Right lobe of liver (tissue), 6 donors: ENCODE results near the gene GPC5. TPM values are rescaled to one million over a fixed set of nuclear protein-coding genes. Genes with fewer than 3 reads are reported as not detected.

Experiments used
- ATAC-seq, 4 donors: fragments of 200-7000 bp; cut with Tn5 transposase; one replicate each; pipeline ENCODE4 v1.9.1; 2020; ENCODE audit warnings: mild to moderate bottlenecking in 4 of 4, moderate library complexity in 4 of 4
- DNase-seq, 3 donors: peaks; one replicate each; pipeline ENCODE4 v3.0.0-alpha.2; 2020
- H3K27ac ChIP-seq, 3 donors: fragments of 200-600 bp; one replicate each; pipeline ENCODE4 v1.8.0; 2022
- H3K27me3 ChIP-seq, 2 donors: fragments of 200-600 bp; one replicate each; pipeline ENCODE4 v1.8.0; 2022
- H3K36me3 ChIP-seq, 4 donors: fragments of 200-600 bp; sonication (generic) in 1 of 4; one replicate each; pipeline versions ENCODE4 v1.5.1 to v1.8.0; 2017 to 2022; ENCODE audit warnings: control low read depth in 1 of 4
- H3K4me1 ChIP-seq, 4 donors: fragments of 200-600 bp; sonication (generic) in 1 of 4; one replicate each; pipeline versions ENCODE4 v1.5.1 to v1.8.0; 2017 to 2022; ENCODE audit warnings: control low read depth in 1 of 4
- H3K4me3 ChIP-seq, 3 donors: fragments of 200-600 bp; one replicate each; pipeline ENCODE4 v1.8.0; 2022
- H3K9me3 ChIP-seq, 4 donors: fragments of 200-600 bp; sonication (generic) in 1 of 4; one replicate each; pipeline versions ENCODE4 v1.5.1 to v1.8.0; 2017 to 2022; ENCODE audit warnings: control low read depth in 1 of 4
- CTCF ChIP-seq, 4 donors: fragments of 200-600 bp in 3 of 4; fragments of 450-650 bp in 1 of 4; IDR thresholded peaks; one replicate each; pipeline versions ENCODE4 v1.5.1 to v1.8.0; 2016 to 2022; ENCODE audit warnings: antibody characterized with exemption in 4 of 4, mild to moderate bottlenecking in 2 of 4
- POLR2A ChIP-seq: fragments of 450-650 bp; IDR thresholded peaks from one replicate; pipeline ENCODE4 v1.6.1; 2017; ENCODE audit warnings: antibody characterized with exemption, mild to moderate bottlenecking
- WGBS: methylation state at CpG from one replicate; pipeline ENCODE4 v1.1.6; 2018; ENCODE audit warnings: low coverage, low lambda C conversion rate; ENCODE audit not compliant: insufficient coverage; ENCODE audit errors: missing lambda C conversion rate; 5-methylcytosine and 5-hydroxymethylcytosine counted together
- intact Hi-C, 2 donors: fragments of 100-400 bp; cut with DNase I; formaldehyde crosslinking; loops; one replicate each; pipeline versions ENCODE4 v1.11.2 to v1.14.1; 2022
- total RNA-seq, 6 experiments: library from RNA; depleted of rRNA in 2 of 6; stranded (reverse); fragments of >200 nt in 2 of 6; fragmentation: NEBNext Ultra II Directional in 3 of 6; extraction: Animal tissue kit (Norgen Biotek cat#: 25700) in 3 of 6; gene quantifications; one replicate each; pipeline versions ENCODE4 v1.1.0 to v1.2.4, GENCODE V29; 2016 to 2023
- donor health status: DM: no; HTN: yes; CAD: no.
- donor health status: DM: no; HTN: no; CAD: no.
- donor health status: DM: no; HTN: no; CAD: no.
- donor health status: DM: no; HTN: yes; CAD: no.
- donor health status: DM: no; HTN: yes; CAD: no.

GPC5 gene
- total RNA-seq, 6 experiments from 2014 or later, result 0.12 to 0.99 (median 0.66) TPM

GRCh38 chr13:92175330-92175729 is 776.9 kb downstream of the GPC5 start:
- intact Hi-C loops, result no loop called here
- Histone ChIP-seq H3K4me3 (no peak overlapping the region), H3K4me1 (no peaks in the 10 kb centered on the region), H3K9me3 (no peaks in the 10 kb centered on the region), H3K27ac (no peak overlapping the region), H3K36me3 (no peaks in the 10 kb centered on the region), H3K27me3 (no peaks in the 10 kb centered on the region)
- 8% methylated on average over 4 of the region's 4 CpGs for WGBS
- ATAC-seq, result peak; percentile 52 to 76 (median 64)
- no peak for DNase-seq
- peak; percentile 16 to 44 (median 40) for TF ChIP-seq CTCF (IDR thresholded peaks at IDR 0.05)
- no peak for TF ChIP-seq POLR2A

- H3K4me3 ChIP-seq, result no peak overlapping the region
- no peaks in the 10 kb centered on the region for H3K4me1 ChIP-seq
- 77% methylated on average over 5 of the region's 5 CpGs for WGBS
- H3K36me3 ChIP-seq, result no peaks in the 10 kb centered on the region
- TF ChIP-seq CTCF (IDR thresholded peaks at IDR 0.05), result no peak
- no peak for TF ChIP-seq POLR2A
- no peaks in the 10 kb centered on the region for H3K9me3 ChIP-seq
- DNase-seq (no peak), ATAC-seq (no peak)
- H3K27ac ChIP-seq, result no peak overlapping the region
- H3K27me3 ChIP-seq, result no peaks in the 10 kb centered on the region
- intact Hi-C loops, result no loop called here
Measured at GRCh38 chr13:92177966-92178365, 779.5 kb downstream of the GPC5 start.

GRCh38 chr13:92179223-92179622 is 780.8 kb downstream of the GPC5 start:
- intact Hi-C loops, result no loop called here
- ATAC-seq (no peak), DNase-seq (no peak)
- H3K27me3 ChIP-seq, result no peaks in the 10 kb centered on the region
- no peaks in the 10 kb centered on the region for H3K36me3 ChIP-seq
- no peaks in the 10 kb centered on the region for H3K4me1 ChIP-seq
- H3K9me3 ChIP-seq, result no peaks in the 10 kb centered on the region
- 100% methylated on average over 1 of the region's 1 CpG for WGBS
- H3K4me3 ChIP-seq, result no peak overlapping the region
- no peak for TF ChIP-seq CTCF (IDR thresholded peaks at IDR 0.05)
- H3K27ac ChIP-seq, result no peak overlapping the region

GRCh38 chr13:92187378-92187989 is 789.1 kb downstream of the GPC5 start:
- DNase-seq (no peak), ATAC-seq (peak; percentile 76 to 89 (median 84))
- H3K4me3 ChIP-seq, result no peak overlapping the region
- no peaks in the 10 kb centered on the region for H3K36me3 ChIP-seq
- WGBS, result 0% methylated on average over 1 of the region's 1 CpG
- TF ChIP-seq POLR2A (no peak), CTCF (IDR thresholded peaks at IDR 0.05) (peak; percentile 80 to 91 (median 88))
- no peaks in the 10 kb centered on the region for H3K27me3 ChIP-seq
- H3K4me1 ChIP-seq, result no peaks in the 10 kb centered on the region
- H3K27ac ChIP-seq, result no peak overlapping the region
- intact Hi-C loops, result no loop called here
- no peaks in the 10 kb centered on the region for H3K9me3 ChIP-seq

- no peak overlapping the region for H3K27ac ChIP-seq
- intact Hi-C loops, result no loop called here
- DNase-seq, result no peak
- H3K4me1 ChIP-seq, result no peaks in the 10 kb centered on the region
- H3K36me3 ChIP-seq, result no peaks in the 10 kb centered on the region
- H3K9me3 ChIP-seq, result no peaks in the 10 kb centered on the region
- no peak overlapping the region for H3K4me3 ChIP-seq
- no peaks in the 10 kb centered on the region for H3K27me3 ChIP-seq
- TF ChIP-seq POLR2A, result no peak
- TF ChIP-seq CTCF (IDR thresholded peaks at IDR 0.05), result no peak
- 85% methylated on average over 2 of the region's 2 CpGs for WGBS
- ATAC-seq, result no peak
Measured at GRCh38 chr13:92188574-92188973, 790.2 kb downstream of the GPC5 start.
